ENCODE results near the gene CCL17. TPM values are rescaled to one million over a fixed set of nuclear protein-coding genes. Genes with fewer than 3 reads are reported as not detected.

Gene CCL17
- total RNA-seq, 6 experiments from 2014 or later: not detected

DNA sequence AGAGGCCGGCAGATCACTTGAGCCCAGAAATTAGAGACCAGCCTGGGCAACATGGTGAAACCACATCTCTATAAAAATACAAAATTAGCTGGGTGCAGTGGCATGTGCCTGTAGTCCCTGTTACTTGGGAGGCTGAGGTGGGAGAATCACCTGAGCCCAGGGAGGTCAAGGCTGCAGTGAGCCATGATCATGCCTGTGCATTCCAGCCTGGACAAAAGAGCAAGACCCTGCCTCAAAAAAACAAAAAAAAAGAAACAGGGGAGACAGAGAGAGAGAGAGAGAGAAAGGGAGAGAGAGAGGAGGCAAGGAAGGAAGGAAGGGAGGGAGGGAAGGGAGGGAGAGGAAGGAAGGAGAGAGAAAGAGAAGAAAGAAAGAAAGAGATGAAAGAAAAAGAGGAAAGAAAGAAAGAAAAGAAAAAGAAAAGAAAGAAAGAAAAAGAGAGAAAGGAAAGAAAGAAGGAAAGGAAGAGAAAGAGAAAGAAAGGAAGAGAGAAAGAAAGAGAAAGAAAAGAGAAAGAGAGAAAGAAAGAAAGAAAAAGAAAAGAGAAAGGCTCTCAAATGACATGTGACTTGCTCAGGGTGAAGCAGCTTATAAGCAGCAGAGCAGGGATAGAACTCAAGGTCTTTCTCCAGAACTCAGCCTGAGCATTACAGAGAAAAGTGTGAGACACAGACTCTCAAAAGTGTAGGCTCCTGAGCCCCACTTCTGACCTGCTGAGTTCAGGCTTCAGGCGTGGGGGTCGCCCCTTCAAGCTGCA is 16.8 kb upstream of the CCL17 start:
- H3K36me3 Mint-ChIP-seq (ENCODE audit: low read depth): no peaks in the 10 kb centered on the region
- no peak overlapping the region for H3K4me3 Mint-ChIP-seq
- TF ChIP-seq, protein P1, sequence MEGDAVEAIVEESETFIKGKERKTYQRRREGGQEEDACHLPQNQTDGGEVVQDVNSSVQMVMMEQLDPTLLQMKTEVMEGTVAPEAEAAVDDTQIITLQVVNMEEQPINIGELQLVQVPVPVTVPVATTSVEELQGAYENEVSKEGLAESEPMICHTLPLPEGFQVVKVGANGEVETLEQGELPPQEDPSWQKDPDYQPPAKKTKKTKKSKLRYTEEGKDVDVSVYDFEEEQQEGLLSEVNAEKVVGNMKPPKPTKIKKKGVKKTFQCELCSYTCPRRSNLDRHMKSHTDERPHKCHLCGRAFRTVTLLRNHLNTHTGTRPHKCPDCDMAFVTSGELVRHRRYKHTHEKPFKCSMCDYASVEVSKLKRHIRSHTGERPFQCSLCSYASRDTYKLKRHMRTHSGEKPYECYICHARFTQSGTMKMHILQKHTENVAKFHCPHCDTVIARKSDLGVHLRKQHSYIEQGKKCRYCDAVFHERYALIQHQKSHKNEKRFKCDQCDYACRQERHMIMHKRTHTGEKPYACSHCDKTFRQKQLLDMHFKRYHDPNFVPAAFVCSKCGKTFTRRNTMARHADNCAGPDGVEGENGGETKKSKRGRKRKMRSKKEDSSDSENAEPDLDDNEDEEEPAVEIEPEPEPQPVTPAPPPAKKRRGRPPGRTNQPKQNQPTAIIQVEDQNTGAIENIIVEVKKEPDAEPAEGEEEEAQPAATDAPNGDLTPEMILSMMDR (IDR thresholded peaks at IDR 0.05): no peak
- H3K4me1 Mint-ChIP-seq (ENCODE audit: low read depth): no peaks in the 10 kb centered on the region; the same call in 1 of the 2 replicates
- H3K9me3 Mint-ChIP-seq: no peaks in the 10 kb centered on the region
- no peak for DNase-seq
- H3K27me3 Mint-ChIP-seq (ENCODE audit: insufficient read depth): peaks cover 41% of the 10 kb centered on the region
- no peak overlapping the region for H3K27ac Mint-ChIP-seq

DNA sequence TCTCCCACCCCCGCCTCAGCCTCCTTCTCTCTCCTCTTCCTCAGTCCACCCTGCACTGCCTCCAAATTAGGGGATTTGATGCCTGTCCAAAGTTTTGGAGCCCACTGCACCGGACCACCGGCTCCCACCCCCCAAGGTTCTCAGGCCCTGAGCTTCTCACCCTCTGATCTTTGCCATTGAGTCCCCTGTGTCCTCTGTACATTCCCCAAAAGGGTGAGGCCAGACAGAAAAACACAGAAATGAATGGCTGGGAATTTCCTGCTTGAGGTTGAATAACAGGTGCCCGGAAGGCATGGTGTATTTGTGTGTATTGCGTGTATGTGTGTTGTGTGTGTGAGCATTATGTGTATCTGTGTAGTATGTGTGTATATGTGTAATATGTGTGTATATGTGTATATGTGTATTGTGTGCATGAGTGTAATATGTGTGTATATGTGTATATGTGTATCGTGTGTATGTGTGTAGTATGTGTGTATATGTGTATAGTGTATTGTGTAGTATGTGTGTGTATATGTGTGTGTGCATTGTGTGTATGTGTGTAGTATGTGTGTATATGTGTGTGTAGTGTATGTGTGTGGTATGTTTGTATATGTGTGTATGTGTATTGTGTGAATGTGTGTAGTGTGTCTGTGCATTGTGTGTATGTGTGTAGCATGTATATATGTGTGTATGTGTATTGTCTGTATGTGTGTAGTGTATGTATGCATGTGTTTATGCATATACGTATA is 16.0 kb upstream of the CCL17 start:
- no peaks in the 10 kb centered on the region; the same call in 1 of the 2 replicates for H3K4me1 Mint-ChIP-seq (ENCODE audit: low read depth)

DNA sequence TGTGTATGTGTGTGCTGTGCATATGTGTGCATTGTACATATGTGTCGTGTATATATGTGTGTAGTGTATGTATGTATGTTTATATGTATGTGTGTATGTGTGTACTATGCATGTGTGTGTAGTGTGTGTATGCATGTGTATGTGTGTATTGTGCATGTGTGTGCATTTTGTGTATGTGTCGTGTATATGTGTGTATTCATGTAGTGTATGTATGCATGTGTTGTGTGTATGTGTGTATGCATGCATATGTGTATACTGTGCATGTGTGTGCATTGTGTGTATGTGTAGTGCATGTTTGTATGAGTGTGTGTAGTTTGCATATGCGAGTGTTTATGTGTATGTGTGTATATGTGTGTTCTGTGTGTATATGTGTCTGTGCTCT is 15.5 kb upstream of the CCL17 start:
- no peak overlapping the region for H3K4me3 Mint-ChIP-seq
- no peaks in the 10 kb centered on the region for H3K9me3 Mint-ChIP-seq
- DNase-seq: no peak
- H3K36me3 Mint-ChIP-seq (ENCODE audit: low read depth): no peaks in the 10 kb centered on the region
- TF ChIP-seq, protein P1 (IDR thresholded peaks at IDR 0.05): no peak
- no peak overlapping the region for H3K27ac Mint-ChIP-seq
- H3K4me1 Mint-ChIP-seq (ENCODE audit: low read depth): no peaks in the 10 kb centered on the region; the same call in 1 of the 2 replicates
- H3K27me3 Mint-ChIP-seq (ENCODE audit: insufficient read depth): peaks cover 40% of the 10 kb centered on the region

More for the DNA sequence above, 16.0 kb upstream of the CCL17 start:
- H3K27ac Mint-ChIP-seq: no peak overlapping the region
- TF ChIP-seq, protein P1 (IDR thresholded peaks at IDR 0.05): no peak
- H3K36me3 Mint-ChIP-seq (ENCODE audit: low read depth): no peaks in the 10 kb centered on the region
- no peak for DNase-seq
- no peaks in the 10 kb centered on the region for H3K9me3 Mint-ChIP-seq
- H3K27me3 Mint-ChIP-seq (ENCODE audit: insufficient read depth): peaks cover 42% of the 10 kb centered on the region
- no peak overlapping the region for H3K4me3 Mint-ChIP-seq

DNA sequence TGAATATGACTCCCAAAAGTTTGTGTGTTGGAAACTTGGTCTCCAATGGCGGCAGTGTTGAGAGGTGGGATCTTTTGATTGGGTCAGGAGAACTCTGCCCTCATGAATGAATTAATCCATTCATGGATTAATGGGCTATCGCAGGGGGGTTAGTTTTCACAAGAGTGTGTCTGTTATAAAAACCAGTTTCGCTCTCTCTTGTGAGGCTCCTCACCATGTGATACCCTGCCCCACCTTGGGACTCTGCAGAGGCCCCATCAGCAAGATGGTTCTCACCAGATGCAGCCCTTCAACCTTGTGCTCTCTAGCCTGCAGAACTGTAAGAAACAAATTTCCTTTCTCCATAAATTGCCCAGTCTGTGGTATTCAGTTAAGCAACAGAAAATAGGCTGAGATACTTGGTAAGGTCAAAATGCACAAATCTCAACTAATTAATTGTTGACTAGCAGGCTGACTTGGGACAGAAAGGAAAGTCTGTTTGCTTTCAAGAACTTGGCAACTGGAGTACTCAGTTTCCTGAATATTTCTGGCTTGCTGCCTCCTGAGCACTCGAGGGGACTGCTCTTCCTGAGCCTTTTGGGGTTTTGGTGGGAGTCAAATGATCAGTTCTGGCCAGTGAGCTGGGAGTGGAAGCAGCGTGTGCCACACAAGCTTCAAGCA is 13.8 kb upstream of the CCL17 start:
- Mint-ChIP-seq H3K27ac (no peak overlapping the region), H3K4me3 (no peak overlapping the region), H3K4me1 (ENCODE audit: low read depth) (no peaks in the 10 kb centered on the region), H3K36me3 (ENCODE audit: low read depth) (no peaks in the 10 kb centered on the region), H3K27me3 (ENCODE audit: insufficient read depth) (peaks cover 38% of the 10 kb centered on the region), H3K9me3 (peaks cover 7% of the 10 kb centered on the region; the same call in 1 of the 2 replicates)
- no peak for DNase-seq
- TF ChIP-seq, protein P1 (IDR thresholded peaks at IDR 0.05): no peak

DNA sequence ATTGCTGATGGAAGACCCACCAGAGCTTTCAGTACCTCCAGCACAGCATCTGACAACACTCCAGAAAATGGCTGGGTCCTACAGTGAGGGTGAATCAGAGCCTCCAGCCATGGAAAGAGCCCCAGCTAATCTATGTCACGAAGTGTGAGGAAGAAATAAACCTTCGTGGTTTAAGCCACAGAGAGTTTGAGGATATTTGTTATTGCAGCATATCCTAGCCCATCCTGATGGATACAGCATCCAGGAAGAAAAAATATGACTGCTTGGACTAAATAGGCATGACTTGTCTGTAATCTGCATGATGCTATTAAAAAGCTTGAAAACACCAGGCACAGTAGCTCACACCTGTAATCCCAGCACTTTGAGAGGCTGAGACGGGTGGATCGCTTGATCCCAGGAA is 13.3 kb upstream of the CCL17 start:
- TF ChIP-seq, protein P1 (IDR thresholded peaks at IDR 0.05): no peak
- no peak for DNase-seq
- no peak overlapping the region for H3K27ac Mint-ChIP-seq
- H3K4me1 Mint-ChIP-seq (ENCODE audit: low read depth): no peaks in the 10 kb centered on the region
- peaks cover 7% of the 10 kb centered on the region; the same call in 1 of the 2 replicates for H3K9me3 Mint-ChIP-seq
- no peak overlapping the region for H3K4me3 Mint-ChIP-seq
- H3K36me3 Mint-ChIP-seq (ENCODE audit: low read depth): no peaks in the 10 kb centered on the region
- H3K27me3 Mint-ChIP-seq (ENCODE audit: insufficient read depth): peaks cover 40% of the 10 kb centered on the region
